Kidney (tissue), 14 donors: ENCODE measurements around the gene LMNTD1. TPM values are rescaled to one million over a fixed set of nuclear protein-coding genes. Genes with fewer than 3 reads are reported as not detected.

ENCODE experiments used
- DNase-seq, 5 donors: peaks; one replicate each; pipeline ENCODE4 v3.0.0-alpha.2; 2013 to 2020
- FAIRE-seq: peaks from 2 replicates; lab custom pipeline; 2012; peaks lifted over from hg19 to GRCh38; lab: Jason Lieb, UNC
- H3K27ac ChIP-seq, 2 donors: one replicate each; pipeline ENCODE4 v1.7.0; 2013; ENCODE audit warnings: low read depth in 2 of 2, low read length in 2 of 2, inconsistent platforms in 1 of 2
- H3K27me3 ChIP-seq: one replicate; pipeline ENCODE4 v1.7.1; 2013; ENCODE audit warnings: low read length, inconsistent platforms; ENCODE audit not compliant: control insufficient read depth, insufficient read depth
- H3K36me3 ChIP-seq, 3 donors: one replicate each; pipeline versions ENCODE4 v1.7.0 to v1.7.1; 2013; ENCODE audit warnings: low read length in 3 of 3, control low read depth in 1 of 3, inconsistent platforms in 1 of 3; ENCODE audit not compliant: insufficient read depth in 3 of 3, control insufficient read depth in 2 of 3
- H3K4me1 ChIP-seq, 3 donors: one replicate each; pipeline versions ENCODE4 v1.7.0 to v1.7.1; 2013; ENCODE audit warnings: low read length in 3 of 3, inconsistent platforms in 1 of 3, low read depth in 1 of 3; ENCODE audit not compliant: control insufficient read depth in 2 of 3, insufficient read depth in 2 of 3
- H3K4me3 ChIP-seq, 3 donors: one replicate each; pipeline versions ENCODE4 v1.7.0 to v1.8.1; 2013; ENCODE audit warnings: low read length in 3 of 3, control low read depth in 1 of 3, inconsistent platforms in 1 of 3
- H3K9ac ChIP-seq, 3 donors: one replicate each; pipeline versions ENCODE4 v1.7.0 to v1.7.1; 2013; ENCODE audit warnings: low read length in 3 of 3, control low read depth in 1 of 3, inconsistent platforms in 1 of 3
- H3K9me3 ChIP-seq, 3 donors: one replicate each; pipeline versions ENCODE4 v1.7.0 to v1.7.1; 2013; ENCODE audit warnings: low read length in 3 of 3, control low read depth in 1 of 3, inconsistent platforms in 1 of 3; ENCODE audit not compliant: control insufficient read depth in 2 of 3, insufficient read depth in 1 of 3
- intact Hi-C: fragments of 100-400 bp; cut with DNase I; formaldehyde crosslinking; loops from one replicate; pipeline ENCODE4 v1.11.1; 2022
- polyA plus RNA-seq: library from polyadenylated mRNA; stranded (reverse); fragments of 350-450 nt; fragmentation: Illumina TruSeq; extraction: RNeasy Lipid Tissue Mini Kit (QIAGEN cat#74804); gene quantifications from one replicate; pipeline ENCODE4 v1.2.3, GENCODE V29; 2014; ENCODE audit warnings: low read depth, low replicate concordance; ENCODE audit not compliant: insufficient read depth
- total RNA-seq: library from RNA; stranded (reverse); fragmentation: NEBNext Ultra II Directional; extraction: Animal tissue kit (Norgen Biotek cat#: 25700); gene quantifications from one replicate; pipeline ENCODE4 v1.2.1, GENCODE V29; 2021
- TF ChIP-seq, protein P1 (sequence below): IDR thresholded peaks from 3 replicates; pipeline ENCODE4 v1.5.1; 2012; ENCODE audit warnings: mild to moderate bottlenecking, moderate library complexity, borderline replicate concordance; ENCODE audit not compliant: insufficient read depth; ENCODE audit errors: extremely low read depth
- donor health status: control.
- donor health status: control.
- donor health status: control.
- donor health status: control.
- donor health status: control.
- donor health status: DM: yes; HTN: yes; CAD: no.
- donor health status: Normal renal cell carcinoma (clear cell type).

LMNTD1 gene
- total and polyA plus RNA-seq, 2 donors from 2014 or later: not detected

DNA sequence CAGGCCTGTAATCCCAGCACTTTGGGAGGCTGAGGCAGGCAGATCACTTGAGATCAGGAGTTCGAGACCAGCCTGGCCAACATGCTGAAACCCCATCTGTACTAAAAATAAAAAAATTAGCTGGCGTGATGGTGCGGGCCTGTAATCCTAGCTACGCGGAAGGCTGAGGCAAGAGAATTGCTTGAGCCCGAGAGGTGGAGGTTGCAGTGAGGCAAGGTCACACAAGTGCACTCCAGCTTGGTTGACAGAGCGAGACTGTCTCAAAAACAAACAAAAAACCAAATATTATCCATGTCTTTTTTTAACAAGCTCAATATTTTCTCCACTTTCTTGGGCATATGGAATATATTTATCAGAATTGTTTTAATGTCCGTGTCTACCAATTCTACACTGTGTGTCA, 89.6 kb downstream of the LMNTD1 start:
- no peak for FAIRE-seq
- no peaks in the 10 kb centered on the region for H3K27me3 ChIP-seq
- H3K9me3 ChIP-seq: peaks cover 0 to 4% (median 0%) of the 10 kb centered on the region in 3 donors
- H3K27ac ChIP-seq: no peak overlapping the region
- TF ChIP-seq, protein P1, sequence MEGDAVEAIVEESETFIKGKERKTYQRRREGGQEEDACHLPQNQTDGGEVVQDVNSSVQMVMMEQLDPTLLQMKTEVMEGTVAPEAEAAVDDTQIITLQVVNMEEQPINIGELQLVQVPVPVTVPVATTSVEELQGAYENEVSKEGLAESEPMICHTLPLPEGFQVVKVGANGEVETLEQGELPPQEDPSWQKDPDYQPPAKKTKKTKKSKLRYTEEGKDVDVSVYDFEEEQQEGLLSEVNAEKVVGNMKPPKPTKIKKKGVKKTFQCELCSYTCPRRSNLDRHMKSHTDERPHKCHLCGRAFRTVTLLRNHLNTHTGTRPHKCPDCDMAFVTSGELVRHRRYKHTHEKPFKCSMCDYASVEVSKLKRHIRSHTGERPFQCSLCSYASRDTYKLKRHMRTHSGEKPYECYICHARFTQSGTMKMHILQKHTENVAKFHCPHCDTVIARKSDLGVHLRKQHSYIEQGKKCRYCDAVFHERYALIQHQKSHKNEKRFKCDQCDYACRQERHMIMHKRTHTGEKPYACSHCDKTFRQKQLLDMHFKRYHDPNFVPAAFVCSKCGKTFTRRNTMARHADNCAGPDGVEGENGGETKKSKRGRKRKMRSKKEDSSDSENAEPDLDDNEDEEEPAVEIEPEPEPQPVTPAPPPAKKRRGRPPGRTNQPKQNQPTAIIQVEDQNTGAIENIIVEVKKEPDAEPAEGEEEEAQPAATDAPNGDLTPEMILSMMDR: no peak
- H3K9ac ChIP-seq: no peak overlapping the region
- DNase-seq: no peak
- intact Hi-C loops: no loop called here
- H3K4me3 ChIP-seq: no peak overlapping the region
- no peaks in the 10 kb centered on the region for H3K36me3 ChIP-seq
- no peaks in the 10 kb centered on the region for H3K4me1 ChIP-seq

DNA sequence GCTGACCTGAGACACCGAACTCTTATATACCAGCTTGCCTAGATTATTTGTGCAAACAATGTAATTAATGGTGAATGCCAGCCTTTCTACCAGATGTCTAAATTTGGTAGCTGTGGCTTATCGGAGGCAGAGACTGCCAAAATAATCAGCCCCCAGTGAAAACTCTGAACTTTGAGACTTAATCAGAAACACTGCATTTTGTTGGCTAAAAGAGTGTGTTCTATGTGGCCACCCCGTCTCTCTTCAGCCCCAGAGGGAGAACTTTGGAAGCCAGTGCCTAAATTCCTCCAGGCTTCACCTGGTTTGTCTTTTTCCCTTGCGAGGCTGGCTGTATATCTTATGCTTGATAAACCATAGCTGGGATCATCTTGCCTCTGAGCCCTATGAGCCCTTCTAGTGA, 90.1 kb downstream of the LMNTD1 start:
- H3K36me3 ChIP-seq: no peaks in the 10 kb centered on the region
- no peak overlapping the region for H3K9ac ChIP-seq
- H3K9me3 ChIP-seq: peaks cover 0 to 4% (median 0%) of the 10 kb centered on the region in 3 donors
- FAIRE-seq (no peak), DNase-seq (no peak)
- intact Hi-C loops: no loop called here
- H3K27ac ChIP-seq: no peak overlapping the region
- TF ChIP-seq, protein P1: no peak
- H3K4me3 ChIP-seq: no peak overlapping the region
- no peaks in the 10 kb centered on the region for H3K27me3 ChIP-seq
- H3K4me1 ChIP-seq: no peaks in the 10 kb centered on the region

DNA sequence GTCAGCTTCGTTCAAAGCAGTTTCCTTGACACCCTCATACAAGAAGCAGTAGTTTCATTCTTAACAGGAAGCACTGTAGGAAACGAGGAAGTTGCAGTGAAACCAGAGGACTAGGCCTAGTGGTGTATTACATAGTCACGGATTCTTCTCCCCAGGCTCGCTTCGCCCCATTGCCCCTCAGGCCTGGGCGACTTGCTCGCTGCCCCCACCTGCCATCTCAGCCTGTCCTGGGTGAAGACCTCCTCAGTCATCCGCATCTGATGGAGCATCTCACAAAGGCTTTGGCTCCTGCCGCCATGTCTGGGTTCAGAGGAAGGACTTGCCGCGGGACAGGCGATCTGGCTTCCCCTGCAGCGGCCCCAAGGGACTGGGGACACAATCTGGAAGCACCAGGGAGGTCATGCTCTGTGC, 93.5 kb downstream of the LMNTD1 start:
- peaks cover 0 to 8% (median 0%) of the 10 kb centered on the region in 3 donors for H3K9me3 ChIP-seq
- no peak overlapping the region for H3K4me3 ChIP-seq
- no peaks in the 10 kb centered on the region for H3K4me1 ChIP-seq
- intact Hi-C loops: no loop called here
- DNase-seq (peak in 2 of 5 donors; percentile 1 to 8), FAIRE-seq (no peak)
- H3K27me3 ChIP-seq: no peaks in the 10 kb centered on the region
- TF ChIP-seq, protein P1: no peak
- no peak overlapping the region for H3K9ac ChIP-seq
- no peak overlapping the region for H3K27ac ChIP-seq
- H3K36me3 ChIP-seq: no peaks in the 10 kb centered on the region

DNA sequence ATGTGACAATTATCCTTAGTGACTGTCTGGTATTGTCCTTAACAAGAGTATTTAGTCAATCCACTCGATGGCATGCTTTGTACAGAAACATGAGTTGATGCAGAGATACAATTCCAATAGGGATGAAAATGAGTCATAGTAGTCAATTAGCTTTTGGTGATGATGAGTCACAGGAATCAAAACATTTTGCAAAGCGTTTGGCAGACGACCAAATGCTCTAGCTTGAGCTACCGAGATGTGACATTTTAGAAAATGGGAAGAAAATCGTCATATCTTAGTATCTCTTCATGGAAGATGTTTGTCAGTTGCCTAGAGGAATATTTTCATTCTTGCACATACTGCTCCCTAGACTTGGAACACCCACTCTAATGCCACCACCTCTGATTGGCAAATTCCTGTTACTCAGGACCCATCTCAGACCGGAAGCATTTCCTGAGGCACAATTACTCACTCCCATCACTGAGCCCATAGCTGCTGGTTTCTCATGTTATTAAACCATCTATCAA, 95.0 kb downstream of the LMNTD1 start:
- DNase-seq: no peak
- Histone ChIP-seq H3K27ac (no peak overlapping the region), H3K27me3 (no peaks in the 10 kb centered on the region), H3K9ac (no peak overlapping the region), H3K4me1 (no peaks in the 10 kb centered on the region), H3K4me3 (no peak overlapping the region), H3K9me3 (peaks cover 0 to 8% (median 0%) of the 10 kb centered on the region in 3 donors), H3K36me3 (no peaks in the 10 kb centered on the region)
- intact Hi-C loops: no loop called here
- TF ChIP-seq, protein P1: no peak
- FAIRE-seq: no peak
